Skeletal muscle tissue (tissue), 4 donors: ENCODE data around the gene SPATS2. TPM values are rescaled to one million over a fixed set of nuclear protein-coding genes. Genes with fewer than 3 reads are reported as not detected.

Experiments
- H3K27ac ChIP-seq: one replicate; pipeline ENCODE4 v1.7.0; 2013; ENCODE audit warnings: mild to moderate bottlenecking, low read depth, low read length, inconsistent platforms
- H3K27me3 ChIP-seq, 3 donors: one replicate each; pipeline ENCODE4 v1.7.0; 2013; ENCODE audit warnings: low read length in 3 of 3; ENCODE audit not compliant: control insufficient read depth in 3 of 3, insufficient read depth in 3 of 3
- H3K36me3 ChIP-seq, 3 donors: one replicate each; pipeline ENCODE4 v1.7.0; 2013; ENCODE audit warnings: low read length in 3 of 3; ENCODE audit not compliant: control insufficient read depth in 3 of 3, insufficient read depth in 3 of 3
- H3K4me1 ChIP-seq, 3 donors: one replicate each; pipeline ENCODE4 v1.7.0; 2013; ENCODE audit warnings: low read length in 3 of 3, mild to moderate bottlenecking in 3 of 3; ENCODE audit not compliant: control insufficient read depth in 3 of 3, insufficient read depth in 3 of 3
- H3K4me3 ChIP-seq, 3 donors: one replicate each; pipeline ENCODE4 v1.7.0; 2013; ENCODE audit warnings: low read length in 3 of 3
- H3K9ac ChIP-seq, 3 donors: one replicate each; pipeline ENCODE4 v1.7.0; 2013; ENCODE audit warnings: low read length in 3 of 3, mild to moderate bottlenecking in 3 of 3, moderate library complexity in 2 of 3, low read depth in 1 of 3
- H3K9me3 ChIP-seq, 3 donors: one replicate each; pipeline ENCODE4 v1.7.0; 2013; ENCODE audit warnings: low read length in 3 of 3; ENCODE audit not compliant: control insufficient read depth in 3 of 3
- total RNA-seq: library from RNA; depleted of rRNA; stranded (reverse); fragments of >200 nt; gene quantifications from one replicate; pipeline ENCODE4 v1.2.3, GENCODE V29; 2014
- donor health status: Osteomylitis.

SPATS2 gene
- total RNA-seq, 1 donor from 2014 or later: 19.8 TPM

GRCh38 chr12:49400304-49400703, 33.0 kb downstream of the SPATS2 start:
- Histone ChIP-seq H3K27ac (no peak overlapping the region), H3K4me3 (no peak overlapping the region), H3K4me1 (peaks cover 0 to 4% (median 4%) of the 10 kb centered on the region in 3 donors), H3K27me3 (no peaks in the 10 kb centered on the region), H3K9ac (no peak overlapping the region), H3K36me3 (no peaks in the 10 kb centered on the region), H3K9me3 (no peaks in the 10 kb centered on the region)

GRCh38 chr12:49403971-49404450, 36.7 kb downstream of the SPATS2 start:
- Histone ChIP-seq H3K4me3 (no peak overlapping the region), H3K9ac (no peak overlapping the region), H3K27me3 (no peaks in the 10 kb centered on the region), H3K27ac (no peak overlapping the region), H3K4me1 (peaks cover 0 to 4% (median 0%) of the 10 kb centered on the region in 3 donors), H3K36me3 (no peaks in the 10 kb centered on the region), H3K9me3 (no peaks in the 10 kb centered on the region)

- Histone ChIP-seq H3K27me3 (no peaks in the 10 kb centered on the region), H3K9ac (no peak overlapping the region), H3K9me3 (no peaks in the 10 kb centered on the region), H3K36me3 (no peaks in the 10 kb centered on the region), H3K4me3 (no peak overlapping the region), H3K27ac (no peak overlapping the region), H3K4me1 (peaks cover 0 to 4% (median 0%) of the 10 kb centered on the region in 3 donors)
Observed at GRCh38 chr12:49404956-49405355, 37.7 kb downstream of the SPATS2 start.

- Histone ChIP-seq H3K9me3 (no peaks in the 10 kb centered on the region), H3K9ac (no peak overlapping the region), H3K36me3 (no peaks in the 10 kb centered on the region)
Observed at GRCh38 chr12:49410818-49411217, 43.6 kb downstream of the SPATS2 start.

GRCh38 chr12:49413010-49413409, 45.7 kb downstream of the SPATS2 start:
- no peaks in the 10 kb centered on the region for H3K9me3 ChIP-seq
- no peaks in the 10 kb centered on the region for H3K27me3 ChIP-seq

More at GRCh38 chr12:49410818-49411217, 43.6 kb downstream of the SPATS2 start:
- Histone ChIP-seq H3K4me1 (no peaks in the 10 kb centered on the region), H3K27me3 (no peaks in the 10 kb centered on the region), H3K27ac (no peak overlapping the region), H3K4me3 (no peak overlapping the region)

GRCh38 chr12:49413796-49414195, 46.5 kb downstream of the SPATS2 start:
- no peaks in the 10 kb centered on the region for H3K36me3 ChIP-seq
- H3K27ac ChIP-seq: no peak overlapping the region
- H3K4me1 ChIP-seq: no peaks in the 10 kb centered on the region
- no peak overlapping the region for H3K4me3 ChIP-seq
- no peaks in the 10 kb centered on the region for H3K27me3 ChIP-seq
- H3K9ac ChIP-seq: no peak overlapping the region
- H3K9me3 ChIP-seq: no peaks in the 10 kb centered on the region

More at GRCh38 chr12:49413010-49413409, 45.7 kb downstream of the SPATS2 start:
- Histone ChIP-seq H3K4me3 (no peak overlapping the region), H3K4me1 (no peaks in the 10 kb centered on the region), H3K27ac (no peak overlapping the region), H3K9ac (no peak overlapping the region), H3K36me3 (no peaks in the 10 kb centered on the region)

- peaks cover 0 to 4% (median 0%) of the 10 kb centered on the region in 3 donors for H3K4me1 ChIP-seq
- H3K27ac ChIP-seq: no peak overlapping the region
- H3K9me3 ChIP-seq: no peaks in the 10 kb centered on the region
- H3K9ac ChIP-seq: no peak overlapping the region
- no peak overlapping the region for H3K4me3 ChIP-seq
- no peaks in the 10 kb centered on the region for H3K27me3 ChIP-seq
- no peaks in the 10 kb centered on the region for H3K36me3 ChIP-seq
Observed at GRCh38 chr12:49414364-49414763, 47.1 kb downstream of the SPATS2 start.

- H3K27ac ChIP-seq: no peak overlapping the region
- no peaks in the 10 kb centered on the region for H3K36me3 ChIP-seq
- H3K4me3 ChIP-seq: no peak overlapping the region
- no peaks in the 10 kb centered on the region for H3K9me3 ChIP-seq
- H3K9ac ChIP-seq: no peak overlapping the region
- no peaks in the 10 kb centered on the region for H3K27me3 ChIP-seq
- H3K4me1 ChIP-seq: peaks cover 0 to 4% (median 0%) of the 10 kb centered on the region in 3 donors
Observed at GRCh38 chr12:49415521-49415970, 48.3 kb downstream of the SPATS2 start.

- H3K36me3 ChIP-seq: no peaks in the 10 kb centered on the region
- H3K4me3 ChIP-seq: no peak overlapping the region
- no peak overlapping the region for H3K27ac ChIP-seq
- no peak overlapping the region for H3K9ac ChIP-seq
- peaks cover 0 to 4% (median 0%) of the 10 kb centered on the region in 3 donors for H3K4me1 ChIP-seq
- no peaks in the 10 kb centered on the region for H3K27me3 ChIP-seq
- H3K9me3 ChIP-seq: no peaks in the 10 kb centered on the region
Observed at GRCh38 chr12:49416892-49417291, 49.6 kb downstream of the SPATS2 start.

- Histone ChIP-seq H3K9ac (no peak overlapping the region), H3K27me3 (no peaks in the 10 kb centered on the region), H3K36me3 (no peaks in the 10 kb centered on the region), H3K4me1 (peaks cover 0 to 4% (median 0%) of the 10 kb centered on the region in 3 donors), H3K27ac (no peak overlapping the region), H3K9me3 (no peaks in the 10 kb centered on the region), H3K4me3 (no peak overlapping the region)
Observed at GRCh38 chr12:49417558-49417957, 50.3 kb downstream of the SPATS2 start.
